Measurements from ENCODE around the gene LIAS. TPM values are rescaled to one million over a fixed set of nuclear protein-coding genes. Genes with fewer than 3 reads are reported as not detected.
"Not testable (repeated sequence)": the region's sequence is repeated elsewhere in the genome, so short reads cannot be mapped to it uniquely, and the experiment has no call there.

The LIAS gene
- total RNA-seq, 6 experiments from 2014 or later = 7.0 to 20.4 (median 13.1) TPM

- intact Hi-C loops (cut with DNase I) = no loop called here
- ATAC-seq (peak; percentile 77 to 95 (median 86)), DNase-seq (peak; percentile 58 to 81 (median 74))
- Histone ChIP-seq H3K9me3 (no peaks in the 10 kb centered on the region), H3K27me3 (no peaks in the 10 kb centered on the region), H3K4me1 (peaks cover 0 to 49% (median 10%) of the 10 kb centered on the region in 4 donors), H3K36me3 (peaks cover 4 to 93% (median 22%) of the 10 kb centered on the region in 4 donors), H3K4me3 (no peak overlapping the region), H3K27ac (peak overlapping the region; percentile 61 to 79 (median 65))
- TF ChIP-seq CTCF (IDR thresholded peaks at IDR 0.05) (no peak), POLR2A (IDR thresholded peaks at IDR 0.05) (no peak)
- WGBS (ENCODE audit: insufficient coverage, low coverage, low lambda C conversion rate, missing lambda C conversion rate) = 29% methylated on average over 4 of the region's 4 CpGs
Measured at GRCh38 chr4:39514888-39515401, 56.1 kb downstream of the LIAS start.

DNA sequence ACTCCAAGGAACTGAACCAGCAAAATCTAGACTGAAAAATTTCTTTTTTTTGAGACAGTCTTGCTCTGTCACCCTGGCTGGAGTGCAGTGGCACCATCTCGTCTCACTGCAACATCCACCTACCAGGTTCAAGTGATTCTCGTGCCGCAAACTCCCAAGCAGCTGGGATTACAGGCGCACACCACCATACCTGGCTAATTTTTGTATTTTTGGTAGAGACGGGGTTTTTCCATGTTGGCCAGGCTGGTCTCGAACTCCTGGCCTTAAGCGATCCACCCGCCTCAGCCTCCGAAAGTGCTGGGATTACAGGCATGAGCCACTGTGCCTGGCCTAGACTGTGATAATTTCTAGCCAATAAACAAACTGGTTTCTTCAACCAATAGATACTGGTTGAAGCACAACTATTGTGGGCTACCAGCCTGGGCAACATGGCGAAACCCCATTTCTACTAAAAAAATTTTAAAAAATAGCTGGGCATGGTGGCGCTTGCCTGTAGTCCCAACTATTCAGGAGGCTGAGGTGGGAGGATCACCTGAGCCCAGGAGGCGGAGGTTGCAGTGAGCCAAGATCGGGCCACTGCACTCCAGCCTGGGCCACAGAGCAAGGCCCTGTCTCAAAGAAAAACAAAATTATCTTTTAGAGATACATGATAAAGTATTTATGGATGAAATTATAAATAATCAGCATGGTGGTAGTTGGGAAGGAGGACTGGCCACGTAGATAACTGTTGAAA, 57.0 kb downstream of the LIAS start:
- intact Hi-C loops (cut with DNase I); DNase-seq; H3K9me3 ChIP-seq; H3K27me3 ChIP-seq; H3K4me3 ChIP-seq: not testable (repeated sequence)
- peak overlapping the region; percentile 61 to 79 (median 65) for H3K27ac ChIP-seq
- H3K4me1 ChIP-seq = peaks cover 0 to 57% (median 10%) of the 10 kb centered on the region in 4 donors
- WGBS (ENCODE audit: insufficient coverage, low coverage, low lambda C conversion rate, missing lambda C conversion rate) = 94% methylated on average over 9 of the region's 14 CpGs
- ATAC-seq = peak in 1 of 4 donors; percentile 5
- H3K36me3 ChIP-seq = peaks cover 4 to 93% (median 18%) of the 10 kb centered on the region in 4 donors

DNA sequence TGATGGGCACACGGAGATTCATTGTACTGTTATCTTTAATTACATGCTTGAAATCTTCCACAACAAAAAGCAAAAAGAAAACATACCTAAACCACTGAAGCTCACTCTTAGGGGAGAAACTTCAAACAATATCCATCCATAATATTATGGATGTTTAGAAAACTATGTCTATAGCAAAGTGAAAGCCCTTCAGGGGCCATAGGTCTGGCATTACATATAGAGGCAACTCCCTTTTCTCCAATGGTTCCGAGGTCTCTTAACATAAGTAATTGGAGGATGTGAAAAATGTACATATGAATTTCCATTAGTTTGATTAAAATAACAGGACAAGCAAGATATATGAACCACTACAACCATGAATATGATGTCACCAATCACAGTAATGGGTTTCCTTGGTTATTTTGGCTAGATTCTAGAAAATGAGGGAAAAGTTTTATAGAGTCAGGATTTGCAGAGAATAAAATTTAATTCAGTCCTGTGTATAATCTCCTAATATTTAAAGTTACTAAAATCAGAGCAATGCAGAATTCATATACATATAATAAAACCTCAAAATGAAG, 57.6 kb downstream of the LIAS start:
- intact Hi-C loops (cut with DNase I) = no loop called here
- H3K36me3 ChIP-seq = peaks cover 4 to 91% (median 16%) of the 10 kb centered on the region in 4 donors
- H3K27ac ChIP-seq = peak overlapping the region in 1 of 3 donors; percentile 79
- H3K9me3 ChIP-seq = no peaks in the 10 kb centered on the region
- no peak overlapping the region for H3K4me3 ChIP-seq
- no peak for DNase-seq
- peaks cover 0 to 60% (median 10%) of the 10 kb centered on the region in 4 donors for H3K4me1 ChIP-seq
- ATAC-seq = no peak
- WGBS (ENCODE audit: insufficient coverage, low coverage, low lambda C conversion rate, missing lambda C conversion rate) = 95% methylated on average over 2 of the region's 2 CpGs
- no peaks in the 10 kb centered on the region for H3K27me3 ChIP-seq
- TF ChIP-seq CTCF (IDR thresholded peaks at IDR 0.05) = no peak
- TF ChIP-seq POLR2A (IDR thresholded peaks at IDR 0.05) = no peak

DNA sequence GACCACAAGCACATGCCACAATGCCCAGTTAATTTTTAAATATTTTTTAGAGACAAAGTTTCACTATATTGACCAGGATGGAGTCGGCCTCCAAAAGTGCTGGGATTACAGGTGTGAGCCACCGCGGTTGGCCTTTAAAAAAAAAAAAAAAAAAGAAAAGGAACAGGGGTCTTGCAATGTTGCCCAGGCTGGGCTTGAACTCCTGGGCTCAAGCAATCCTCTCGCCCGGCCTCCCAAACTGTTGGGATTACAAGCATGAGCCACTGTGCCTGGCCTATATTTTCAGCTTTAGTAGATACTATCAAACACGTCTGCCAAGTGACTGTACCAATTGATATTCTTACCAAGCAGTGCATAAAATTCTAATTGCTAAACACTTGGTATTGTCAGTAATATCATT, 59.6 kb downstream of the LIAS start:
- ATAC-seq = no peak
- no peak overlapping the region for H3K4me3 ChIP-seq
- H3K36me3 ChIP-seq = peaks cover 3 to 72% (median 8%) of the 10 kb centered on the region in 4 donors

More for the DNA sequence above, 59.6 kb downstream of the LIAS start:
- Histone ChIP-seq H3K9me3 (no peaks in the 10 kb centered on the region), H3K4me1 (peaks cover 0 to 69% (median 15%) of the 10 kb centered on the region in 4 donors), H3K27ac (no peak overlapping the region), H3K27me3 (no peaks in the 10 kb centered on the region)
- no peak for TF ChIP-seq CTCF (IDR thresholded peaks at IDR 0.05)
- no peak for TF ChIP-seq POLR2A (IDR thresholded peaks at IDR 0.05)
- intact Hi-C loops (cut with DNase I) = no loop called here
- WGBS (ENCODE audit: insufficient coverage, low coverage, low lambda C conversion rate, missing lambda C conversion rate) = 83% methylated on average over 4 of the region's 6 CpGs
- no peak for DNase-seq
